G401 (cell line): Measurements from ENCODE around the gene NUP205. TPM values are rescaled to one million over a fixed set of nuclear protein-coding genes. Genes with fewer than 3 reads are reported as not detected.

Experiments
- DNase-seq: peaks from one replicate; pipeline ENCODE4 v3.0.0-alpha.2; 2015; ENCODE audit warnings: low spot score
- in situ Hi-C: cut with HindIII; loops from 2 replicates; pipeline ENCODE4 v1.10.0; 2016; ENCODE audit warnings: low sequenced_read_pairs, mixed read lengths
- total RNA-seq: library from RNA; depleted of rRNA; stranded (reverse); fragments of >200 nt; shearing (Covaris generic); gene quantifications from 2 replicates; pipeline ENCODE4 v1.2.3, GENCODE V29; 2014

NUP205 gene
- total RNA-seq, 1 experiment from 2014 or later: 88.3 TPM

- in situ Hi-C loops: no loop called here
These were observed 18.1 kb upstream of the NUP205 start for GRCh38 chr7:135539629-135540028.

GRCh38 chr7:135541029-135541428 lies 16.7 kb upstream of the NUP205 start:
- in situ Hi-C loops: no loop called here
- DNase-seq: no peak

More at GRCh38 chr7:135539629-135540028, 18.1 kb upstream of the NUP205 start:
- DNase-seq: no peak

- no peak for DNase-seq
- in situ Hi-C loops: no loop called here
These were observed 7.5 kb upstream of the NUP205 start for GRCh38 chr7:135550196-135550595.

GRCh38 chr7:135552148-135552547 lies 5.6 kb upstream of the NUP205 start:
- DNase-seq: no peak
- in situ Hi-C loops: no loop called here

- in situ Hi-C loops: no loop called here
- no peak for DNase-seq
These were observed 4.4 kb upstream of the NUP205 start for GRCh38 chr7:135553346-135553745.

GRCh38 chr7:135558337-135558767 lies 635 bp downstream of the NUP205 start:
- peak; percentile 78 for DNase-seq
- in situ Hi-C loops: no loop called here

- DNase-seq: no peak
- in situ Hi-C loops: no loop called here
These were observed 1.2 kb downstream of the NUP205 start for GRCh38 chr7:135558881-135559280.

- in situ Hi-C loops: no loop called here
- DNase-seq: no peak
These were observed 2.9 kb downstream of the NUP205 start for GRCh38 chr7:135560631-135561030.

- in situ Hi-C loops: no loop called here
- no peak for DNase-seq
These were observed 5.0 kb downstream of the NUP205 start for GRCh38 chr7:135562720-135563119.

- no peak for DNase-seq
- in situ Hi-C loops: no loop called here
These were observed 14.1 kb downstream of the NUP205 start for GRCh38 chr7:135571834-135572233.

GRCh38 chr7:135573541-135573940 lies 15.8 kb downstream of the NUP205 start:
- no peak for DNase-seq
- in situ Hi-C loops: no loop called here

- no peak for DNase-seq
- in situ Hi-C loops: no loop called here
These were observed 17.6 kb downstream of the NUP205 start for GRCh38 chr7:135575296-135575695.

GRCh38 chr7:135578569-135578968 lies 20.9 kb downstream of the NUP205 start:
- no peak for DNase-seq
- in situ Hi-C loops: no loop called here

GRCh38 chr7:135584362-135585353 lies 26.9 kb downstream of the NUP205 start:
- in situ Hi-C loops: loop anchor here (10.0 kb wide), 1 partner anchor 50 kb away; no protein-coding TSS in a partner anchor
- no peak for DNase-seq

GRCh38 chr7:135597181-135597925 lies 39.6 kb downstream of the NUP205 start:
- no peak for DNase-seq
- in situ Hi-C loops: no loop called here

- in situ Hi-C loops: no loop called here
- peak; percentile 19 for DNase-seq
These were observed 40.2 kb downstream of the NUP205 start for GRCh38 chr7:135597926-135598305.

GRCh38 chr7:135599471-135599870 lies 41.8 kb downstream of the NUP205 start:
- in situ Hi-C loops: no loop called here
- DNase-seq: no peak

GRCh38 chr7:135600226-135600625 lies 42.5 kb downstream of the NUP205 start:
- DNase-seq: no peak
- in situ Hi-C loops: no loop called here

GRCh38 chr7:135601182-135601581 lies 43.5 kb downstream of the NUP205 start:
- no peak for DNase-seq
- in situ Hi-C loops: no loop called here

- in situ Hi-C loops: no loop called here
- no peak for DNase-seq
These were observed 44.6 kb downstream of the NUP205 start for GRCh38 chr7:135602304-135602703.
